Measurements from ENCODE around the gene AIF1. TPM values are rescaled to one million over a fixed set of nuclear protein-coding genes. Genes with fewer than 3 reads are reported as not detected.

Gene AIF1
- polyA plus RNA-seq, 1 donor (not counting 4 experiments of a cell fraction or from before 2014, with no cell fraction given): not detected

DNA sequence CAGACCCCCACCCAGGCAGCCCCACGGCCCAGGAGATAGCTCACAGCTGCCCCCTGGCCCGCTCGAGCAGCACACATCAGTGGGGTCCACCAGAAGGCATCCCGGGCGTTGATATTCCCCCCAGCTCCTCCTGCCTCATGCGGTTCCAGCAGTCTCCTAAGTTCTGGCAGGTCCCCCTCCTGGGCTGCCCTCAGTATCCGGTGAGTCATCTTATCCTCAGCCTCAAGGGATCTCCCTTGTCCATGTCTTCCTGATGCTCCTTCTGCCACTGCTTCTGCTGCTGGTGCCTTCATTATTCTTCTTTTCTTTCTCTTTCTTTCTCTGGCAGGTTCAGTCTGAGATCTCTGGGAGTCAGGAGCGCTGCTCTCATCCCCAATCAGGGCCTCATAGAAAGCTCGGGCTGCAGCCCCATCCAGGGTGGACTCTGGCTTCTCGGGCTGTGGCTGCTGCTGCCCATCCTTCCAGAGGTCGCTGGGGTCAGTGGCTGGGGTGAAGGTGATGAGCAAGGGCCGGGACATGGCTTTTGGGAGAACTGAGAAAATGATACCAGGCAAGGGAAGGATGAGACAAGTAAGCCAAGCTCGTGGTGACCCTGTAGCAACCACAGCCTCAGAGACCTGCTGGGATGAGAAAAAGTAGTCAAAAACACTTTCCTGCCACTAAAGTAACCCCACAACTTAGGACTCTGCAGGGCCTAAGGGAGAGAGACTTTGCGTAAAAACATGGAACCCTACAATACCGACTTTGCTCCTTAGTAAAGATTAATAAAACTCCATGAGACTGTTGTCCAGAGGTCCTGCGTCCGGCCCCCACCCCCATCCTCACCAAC is 49.1 kb downstream of the AIF1 start:
- peaks cover 37% of the 10 kb centered on the region for H3K4me1 ChIP-seq (ENCODE audit: control insufficient read depth, extremely low read depth, insufficient read depth, low read length)
- peak overlapping the region; percentile 93 to 95 (median 94) for H3K4me3 ChIP-seq (ENCODE audit: control insufficient read depth in 2 of 3, extremely low read depth in 1 of 3, insufficient read depth in 2 of 3, low read depth in 1 of 3, low read length in 3 of 3)
- dilution Hi-C loops (cut with MboI; ENCODE audit: extremely low pct_ligation_motif_present, low sequenced_read_pairs): no loop called here
- H3K79me2 ChIP-seq (ENCODE audit: control insufficient read depth, insufficient read depth, low read length): peaks cover 43% of the 10 kb centered on the region
- H3K4me2 ChIP-seq (ENCODE audit: control insufficient read depth, extremely low read depth, insufficient read depth, low read depth, low read length): peak overlapping the region; percentile 71
- H4K20me1 ChIP-seq (ENCODE audit: control insufficient read depth, extremely low read depth, insufficient read depth, low read length): no peaks in the 10 kb centered on the region
- H2AFZ ChIP-seq (ENCODE audit: control insufficient read depth, low read length): peak overlapping the region; percentile 67
- H3K27ac ChIP-seq (ENCODE audit: control insufficient read depth, insufficient read depth, low read length): peak overlapping the region; percentile 96
- peaks cover 15 to 26% of the 10 kb centered on the region in 2 experiments for H3K36me3 ChIP-seq (ENCODE audit: control insufficient read depth in 2 of 2, extremely low read depth in 1 of 2, insufficient read depth in 2 of 2, low read length in 2 of 2)
- H3K9me1 ChIP-seq (ENCODE audit: control insufficient read depth, extremely low read depth, insufficient read depth, low read length): no peaks in the 10 kb centered on the region
- DNase-seq (ENCODE audit: low read depth, low spot score) (no peak), FAIRE-seq (no peak)
- no peaks in the 10 kb centered on the region for H3K27me3 ChIP-seq (ENCODE audit: control insufficient read depth, extremely low read depth, insufficient read depth, low read length)
- H3K9ac ChIP-seq (ENCODE audit: control insufficient read depth, extremely low read depth, insufficient read depth, low read length): peak overlapping the region; percentile 94
- TF ChIP-seq, protein P1, sequence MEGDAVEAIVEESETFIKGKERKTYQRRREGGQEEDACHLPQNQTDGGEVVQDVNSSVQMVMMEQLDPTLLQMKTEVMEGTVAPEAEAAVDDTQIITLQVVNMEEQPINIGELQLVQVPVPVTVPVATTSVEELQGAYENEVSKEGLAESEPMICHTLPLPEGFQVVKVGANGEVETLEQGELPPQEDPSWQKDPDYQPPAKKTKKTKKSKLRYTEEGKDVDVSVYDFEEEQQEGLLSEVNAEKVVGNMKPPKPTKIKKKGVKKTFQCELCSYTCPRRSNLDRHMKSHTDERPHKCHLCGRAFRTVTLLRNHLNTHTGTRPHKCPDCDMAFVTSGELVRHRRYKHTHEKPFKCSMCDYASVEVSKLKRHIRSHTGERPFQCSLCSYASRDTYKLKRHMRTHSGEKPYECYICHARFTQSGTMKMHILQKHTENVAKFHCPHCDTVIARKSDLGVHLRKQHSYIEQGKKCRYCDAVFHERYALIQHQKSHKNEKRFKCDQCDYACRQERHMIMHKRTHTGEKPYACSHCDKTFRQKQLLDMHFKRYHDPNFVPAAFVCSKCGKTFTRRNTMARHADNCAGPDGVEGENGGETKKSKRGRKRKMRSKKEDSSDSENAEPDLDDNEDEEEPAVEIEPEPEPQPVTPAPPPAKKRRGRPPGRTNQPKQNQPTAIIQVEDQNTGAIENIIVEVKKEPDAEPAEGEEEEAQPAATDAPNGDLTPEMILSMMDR (optimal IDR thresholded peaks at IDR 0.05 in 1 of 3, IDR thresholded peaks at IDR 0.05 in 1 of 3, conservative IDR thresholded peaks at IDR 0.05 in 1 of 3; ENCODE audit: extremely low read depth in 1 of 3, insufficient read depth in 2 of 3, low read length in 3 of 3): no peak
- TF ChIP-seq EZH2 (IDR thresholded peaks at IDR 0.05; ENCODE audit: low read length): no peak
- H3K9me3 ChIP-seq (ENCODE audit: control insufficient read depth, low read depth, low read length): no peaks in the 10 kb centered on the region

DNA sequence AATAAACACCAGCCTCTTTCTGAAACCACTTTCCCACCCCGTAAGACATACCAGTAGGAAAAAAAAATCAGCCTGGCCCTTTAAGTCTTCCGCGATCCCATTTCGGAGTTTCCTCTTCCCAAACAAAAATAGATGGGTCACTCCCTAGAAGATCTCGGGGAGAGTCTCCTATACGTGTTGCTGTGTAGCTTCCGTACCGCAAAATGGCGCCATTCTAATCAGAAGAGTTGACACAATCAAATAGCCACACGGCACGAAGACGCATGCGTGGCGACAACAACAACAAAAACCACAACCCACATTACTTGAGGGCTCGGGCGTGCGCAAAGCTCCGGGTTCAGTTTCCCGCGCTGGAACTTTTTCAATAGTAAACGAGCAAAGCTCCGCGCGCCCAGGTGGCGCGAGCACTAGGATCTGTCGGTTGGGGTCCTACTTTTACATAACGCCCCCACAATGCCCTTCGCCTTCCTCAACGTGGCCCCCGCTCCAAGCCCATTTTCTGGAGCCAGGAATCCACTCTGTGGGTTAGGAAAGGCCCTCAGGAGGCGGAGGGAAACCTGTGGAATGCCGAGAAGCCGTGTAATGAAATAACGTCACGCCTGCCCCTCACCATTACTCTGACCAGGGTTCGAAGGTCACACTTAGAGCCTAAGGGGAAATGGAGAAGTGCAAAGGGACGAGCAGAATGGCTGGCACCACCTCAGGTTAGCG is 49.9 kb downstream of the AIF1 start, which contains the start of gene GPANK1:
Gene GPANK1 (minus strand): TSS at position 208 of the 711 bp plus-strand sequence. CDS start 519 bp downstream, outside the sequence.
- DNase-seq (ENCODE audit: low read depth, low spot score) (peak; percentile 66), FAIRE-seq (peak; percentile 76)
- Histone ChIP-seq H3K9me3 (ENCODE audit: control insufficient read depth, low read depth, low read length) (no peaks in the 10 kb centered on the region), H3K79me2 (ENCODE audit: control insufficient read depth, insufficient read depth, low read length) (peaks cover 41% of the 10 kb centered on the region), H3K36me3 (ENCODE audit: control insufficient read depth in 2 of 2, extremely low read depth in 1 of 2, insufficient read depth in 2 of 2, low read length in 2 of 2) (peaks cover 21 to 33% of the 10 kb centered on the region in 2 experiments), H4K20me1 (ENCODE audit: control insufficient read depth, extremely low read depth, insufficient read depth, low read length) (no peaks in the 10 kb centered on the region), H3K4me3 (ENCODE audit: control insufficient read depth in 2 of 3, extremely low read depth in 1 of 3, insufficient read depth in 2 of 3, low read depth in 1 of 3, low read length in 3 of 3) (peak within 1 kb of the TSS; percentile 93 to 95 (median 94)), H3K9ac (ENCODE audit: control insufficient read depth, extremely low read depth, insufficient read depth, low read length) (peak within 1 kb of the TSS; percentile 94), H2AFZ (ENCODE audit: control insufficient read depth, low read length) (peak within 1 kb of the TSS; percentile 86), H3K4me2 (ENCODE audit: control insufficient read depth, extremely low read depth, insufficient read depth, low read depth, low read length) (peak within 1 kb of the TSS; percentile 71), H3K4me1 (ENCODE audit: control insufficient read depth, extremely low read depth, insufficient read depth, low read length) (peaks cover 30% of the 10 kb centered on the region), H3K9me1 (ENCODE audit: control insufficient read depth, extremely low read depth, insufficient read depth, low read length) (no peaks in the 10 kb centered on the region), H3K27me3 (ENCODE audit: control insufficient read depth, extremely low read depth, insufficient read depth, low read length) (no peaks in the 10 kb centered on the region), H3K27ac (ENCODE audit: control insufficient read depth, insufficient read depth, low read length) (peak within 1 kb of the TSS; percentile 96)
- dilution Hi-C loops (cut with MboI; ENCODE audit: extremely low pct_ligation_motif_present, low sequenced_read_pairs): no loop called here
- TF ChIP-seq, protein P1 (optimal IDR thresholded peaks at IDR 0.05 in 1 of 3, IDR thresholded peaks at IDR 0.05 in 1 of 3, conservative IDR thresholded peaks at IDR 0.05 in 1 of 3; ENCODE audit: extremely low read depth in 1 of 3, insufficient read depth in 2 of 3, low read length in 3 of 3): no peak
- TF ChIP-seq EZH2 (IDR thresholded peaks at IDR 0.05; ENCODE audit: low read length): no peak
